IMR-90 (cell line): ENCODE measurements around the gene VEPH1. TPM values are rescaled to one million over a fixed set of nuclear protein-coding genes. Genes with fewer than 3 reads are reported as not detected.

Experiments
- ATAC-seq: fragments of 200-7000 bp; cut with Tn5 transposase; 2 replicates; pipeline ENCODE4 v1.9.1; 2020; ENCODE audit warnings: low read depth, mild to moderate bottlenecking, moderate library complexity
- BruUV-seq: library from RNA; stranded (reverse); fragments of 400-500 nt; replicated peaks from 2 replicates; lab custom pipeline; 2021; lab: Mats Ljungman, UMichigan
- CTCF ChIA-PET: fragments of 300-600 bp; formaldehyde crosslinking; extraction: SDS; loops from one replicate; lab custom pipeline; 2021; ENCODE audit warnings: antibody characterized with exemption; lab: Yijun Ruan, JAX
- POLR2A ChIA-PET: fragments of 300-600 bp; sonication (Branson Sonifier 250); formaldehyde crosslinking; loops from one replicate; lab custom pipeline; 2022; ENCODE audit warnings: antibody characterized with exemption; ENCODE audit not compliant: unreplicated experiment; lab: Charles Lee
- DNase-seq: peaks from one replicate; pipeline ENCODE4 v3.0.0; 2013
- H2AFZ ChIP-seq: replicated peaks from 2 replicates; pipeline ENCODE3; 2013; ENCODE audit warnings: low read length, mild to moderate bottlenecking; ENCODE audit not compliant: poor library complexity
- H2AK5ac ChIP-seq: 2 replicates; pipeline ENCODE4 v1.6.1; 2013; ENCODE audit warnings: low read depth, low read length, inconsistent platforms
- H2AK9ac ChIP-seq: replicated peaks from 2 replicates; pipeline ENCODE3; 2013; ENCODE audit warnings: mild to moderate bottlenecking, low read depth, low read length, moderate library complexity; ENCODE audit not compliant: poor library complexity
- H2BK120ac ChIP-seq: 2 replicates; pipeline ENCODE4 v1.6.1; 2013; ENCODE audit warnings: low read depth, low read length, inconsistent platforms
- H2BK15ac ChIP-seq: 3 replicates; pipeline ENCODE4 v1.6.1; 2013; ENCODE audit warnings: low read depth, low read length, inconsistent platforms
- H2BK20ac ChIP-seq: 2 replicates; pipeline ENCODE4 v1.6.1; 2013; ENCODE audit warnings: low read depth, mild to moderate bottlenecking, inconsistent platforms, low read length, moderate library complexity
- H2BK5ac ChIP-seq: 2 replicates; pipeline ENCODE4 v1.6.1; 2013; ENCODE audit warnings: mild to moderate bottlenecking, low read depth, low read length, inconsistent platforms; ENCODE audit not compliant: poor library complexity, severe bottlenecking
- H3K14ac ChIP-seq: replicated peaks from 2 replicates; pipeline ENCODE4 v1.6.1; 2013; ENCODE audit warnings: low read depth, low read length, inconsistent platforms
- H3K18ac ChIP-seq: 2 replicates; pipeline ENCODE4 v1.6.1; 2013; ENCODE audit warnings: low read depth, low read length, control low read depth
- H3K23ac ChIP-seq: 2 replicates; pipeline ENCODE4 v1.6.1; 2013; ENCODE audit warnings: low read depth, low read length, inconsistent platforms
- H3K27ac ChIP-seq: 2 replicates; pipeline ENCODE4 v1.5.1; 2013; ENCODE audit warnings: mild to moderate bottlenecking, control low read depth, low read length; ENCODE audit not compliant: insufficient read depth
- H3K27me3 ChIP-seq: 2 replicates; pipeline ENCODE4 v1.6.1; 2013; ENCODE audit warnings: low read length; ENCODE audit not compliant: control insufficient read depth, insufficient read depth
- H3K36me3 ChIP-seq: 2 replicates; pipeline ENCODE4 v1.6.1; 2013; ENCODE audit warnings: low read length, mixed read lengths; ENCODE audit not compliant: control insufficient read depth, insufficient read depth
- H3K4ac ChIP-seq: 2 replicates; pipeline ENCODE4 v1.6.1; 2013; ENCODE audit warnings: low read depth, low read length, inconsistent platforms
- H3K4me1 ChIP-seq: 2 replicates; pipeline ENCODE4 v1.6.1; 2013; ENCODE audit warnings: low read length, mixed read lengths; ENCODE audit not compliant: control insufficient read depth, insufficient read depth
- H3K4me2 ChIP-seq: 2 replicates; pipeline ENCODE4 v1.6.1; 2013; ENCODE audit warnings: low read depth, mild to moderate bottlenecking, control low read depth, low read length, moderate library complexity
- H3K4me3 ChIP-seq: 2 replicates; pipeline ENCODE4 v1.5.1; 2013; ENCODE audit warnings: low read depth, mild to moderate bottlenecking, control low read depth, low read length, moderate library complexity; ENCODE audit not compliant: insufficient read depth
- H3K56ac ChIP-seq: 2 replicates; pipeline ENCODE4 v1.6.1; 2013; ENCODE audit warnings: low read length, inconsistent platforms; ENCODE audit not compliant: insufficient read depth; ENCODE audit errors: extremely low read depth
- H3K79me1 ChIP-seq, 2 experiments: 2 replicates each; pipeline ENCODE4 v1.6.1; 2013; ENCODE audit warnings: low read length in 2 of 2, inconsistent platforms in 1 of 2, low read depth in 1 of 2
- H3K9ac ChIP-seq: 2 replicates; pipeline ENCODE4 v1.6.1; 2013; ENCODE audit warnings: low read depth, low read length, control low read depth
- H3K9me1 ChIP-seq: 2 replicates; pipeline ENCODE4 v1.6.1; 2013; ENCODE audit warnings: low read length, inconsistent platforms; ENCODE audit not compliant: insufficient read depth
- H3K9me3 ChIP-seq: 2 replicates; pipeline ENCODE4 v1.6.1; 2013; ENCODE audit warnings: low read length; ENCODE audit not compliant: control insufficient read depth, insufficient read depth
- H4K20me1 ChIP-seq: 2 replicates; pipeline ENCODE4 v1.6.1; 2013; ENCODE audit warnings: low read length, inconsistent platforms; ENCODE audit not compliant: insufficient read depth
- H4K5ac ChIP-seq: 2 replicates; pipeline ENCODE4 v1.6.1; 2013; ENCODE audit warnings: mild to moderate bottlenecking, low read depth, low read length, control low read depth
- H4K8ac ChIP-seq, 2 experiments: 2 replicates each; pipeline ENCODE4 v1.6.1; 2013; ENCODE audit warnings: low read depth in 2 of 2, low read length in 2 of 2, control low read depth in 1 of 2, inconsistent platforms in 1 of 2
- H4K91ac ChIP-seq: 2 replicates; pipeline ENCODE4 v1.6.1; 2013; ENCODE audit warnings: low read depth, low read length, inconsistent platforms; ENCODE audit not compliant: insufficient read depth
- BHLHE40 ChIP-seq: fragments of 150-350 bp; IDR thresholded peaks from 2 replicates; pipeline ENCODE4 v1.6.1; 2016; ENCODE audit warnings: mild to moderate bottlenecking, low read depth, low read length
- CEBPB ChIP-seq: IDR thresholded peaks from 2 replicates; pipeline ENCODE4 v1.6.1; 2012; ENCODE audit warnings: low read depth, low read length, improper control_type of control experiment
- CHD1 ChIP-seq: IDR thresholded peaks from 2 replicates; pipeline ENCODE4 v1.6.1; 2012; ENCODE audit warnings: low read depth, low read length, improper control_type of control experiment
- CTCF ChIP-seq: conservative IDR thresholded peaks from 2 replicates; pipeline ENCODE4 v1.5.1; 2012; ENCODE audit warnings: mild to moderate bottlenecking, low read depth, low read length, improper control_type of control experiment
- FOS ChIP-seq: fragments of 150-350 bp; IDR thresholded peaks from 2 replicates; pipeline ENCODE4 v1.6.1; 2016; ENCODE audit warnings: low read depth, low read length
- MAFK ChIP-seq: IDR thresholded peaks from 2 replicates; pipeline ENCODE4 v1.6.1; 2012; ENCODE audit warnings: low read depth, low read length, improper control_type of control experiment
- MAZ ChIP-seq: IDR thresholded peaks from 2 replicates; pipeline ENCODE4 v1.6.1; 2012; ENCODE audit warnings: low read depth, mild to moderate bottlenecking, low read length, improper control_type of control experiment, moderate library complexity, borderline replicate concordance
- MXI1 ChIP-seq: IDR thresholded peaks from 2 replicates; pipeline ENCODE4 v1.6.1; 2012; ENCODE audit warnings: low read depth, mild to moderate bottlenecking, low read length, moderate library complexity, borderline replicate concordance
- NFE2L2 ChIP-seq: fragments of 150-350 bp; IDR thresholded peaks from 2 replicates; pipeline ENCODE4 v1.6.1; 2016; ENCODE audit warnings: low read depth, mild to moderate bottlenecking, low read length
- POLR2A ChIP-seq: IDR thresholded peaks from 2 replicates; pipeline ENCODE4 v1.6.1; 2012; ENCODE audit warnings: mild to moderate bottlenecking, low read depth, low read length
- RAD21 ChIP-seq: IDR thresholded peaks from 2 replicates; pipeline ENCODE4 v1.6.1; 2012; ENCODE audit warnings: low read length, improper control_type of control experiment
- RFX5 ChIP-seq: IDR thresholded peaks from 2 replicates; pipeline ENCODE4 v1.8.0; 2012; ENCODE audit warnings: low read depth, mild to moderate bottlenecking, low read length, moderate library complexity
- SMC3 ChIP-seq: fragments of 150-350 bp; IDR thresholded peaks from 2 replicates; pipeline ENCODE4 v1.6.1; 2016; ENCODE audit warnings: low read depth, mild to moderate bottlenecking, antibody characterized with exemption, low read length, moderate library complexity
- WGBS, 2 experiments: methylation state at CpG; one replicate each; pipeline versions ENCODE4 v1.1.5 to v1.1.7; 2013; ENCODE audit warnings: missing lambda C conversion rate in 2 of 2; ENCODE audit not compliant: insufficient read length in 1 of 2; ENCODE audit errors: extremely low coverage in 2 of 2; 5-methylcytosine and 5-hydroxymethylcytosine counted together
- dilution Hi-C: fragments of 300-500 bp; cut with HindIII; formaldehyde crosslinking; loops from one replicate; pipeline ENCODE4 v1.14.3; 2018; ENCODE audit warnings: low sequenced_read_pairs; ENCODE audit not compliant: unreplicated experiment
- in situ Hi-C: fragments of 300-500 bp; cut with MboI; formaldehyde crosslinking; loops from 3 replicates; pipeline ENCODE4 v1.14.3; 2019; ENCODE audit warnings: low sequenced_read_pairs, inconsistent platforms, mixed read lengths
- intact Hi-C: fragments of 100-400 bp; cut with micrococcal nuclease; formaldehyde crosslinking; loops from 2 replicates; pipeline ENCODE4 v1.10.0; 2022
- polyA plus RNA-seq, 3 experiments: library from polyadenylated mRNA; depleted of rRNA; stranded (reverse); fragments of >200 nt; gene quantifications; 2 replicates each; pipeline ENCODE4 v1.2.3, GENCODE V29; 2012; ENCODE audit warnings: low replicate concordance in 1 of 3
- total RNA-seq: library from RNA; depleted of rRNA; stranded (reverse); fragments of >200 nt; gene quantifications from 2 replicates; pipeline ENCODE4 v1.2.3, GENCODE V29; 2012
- TF ChIP-seq, protein P1 (sequence below): fragments of 150-350 bp; IDR thresholded peaks from 2 replicates; pipeline ENCODE4 v1.6.1; 2016; ENCODE audit warnings: low read depth, mild to moderate bottlenecking, low read length, moderate library complexity, borderline replicate concordance
- TF ChIP-seq, protein P2 (sequence below): fragments of 150-350 bp; IDR thresholded peaks from 2 replicates; pipeline ENCODE4 v1.6.1; 2017; ENCODE audit warnings: mild to moderate bottlenecking, antibody characterized with exemption, low read length, low read depth

VEPH1 gene
- total and polyA plus RNA-seq, 2 of the 4 experiments (the other 2 are of a cell fraction): 30.5 to 130 TPM

DNA sequence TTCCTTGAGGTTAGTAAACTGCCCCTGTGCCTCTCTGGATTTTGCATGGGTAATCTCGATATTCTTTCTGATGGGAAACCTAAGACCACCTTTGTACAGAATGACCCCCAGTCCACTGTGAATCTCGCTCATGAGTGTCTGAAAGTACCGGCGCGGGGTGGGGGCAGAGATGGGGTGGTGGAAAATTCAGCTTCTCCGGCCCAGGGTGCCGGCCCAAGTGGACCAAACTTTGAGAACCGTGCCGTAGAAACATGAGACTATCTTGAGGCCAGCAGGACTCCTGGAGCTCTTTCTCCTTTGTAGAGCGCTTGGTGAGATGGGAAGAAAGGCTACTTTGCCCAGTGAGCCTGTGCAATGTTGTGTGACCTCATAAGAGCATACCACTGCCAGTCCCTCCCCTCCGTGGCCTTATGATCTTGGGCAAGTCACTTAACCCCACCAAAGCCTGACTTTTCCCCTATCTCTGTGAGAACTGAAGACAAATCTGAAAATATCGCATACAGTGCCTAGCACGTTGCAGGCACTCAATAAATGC, 40.4 kb upstream of the VEPH1 start:
- Histone ChIP-seq H2AFZ (peak overlapping the region; percentile 94), H3K79me1 (no peaks in the 10 kb centered on the region), H3K9me1 (peaks cover 3% of the 10 kb centered on the region), H2AK5ac (no peak overlapping the region), H3K9ac (0 out of 2 replicates have a peak overlapping the region, but pooled peaks have one; percentile 1), H2BK5ac (no peak overlapping the region), H3K9me3 (peaks cover 5% of the 10 kb centered on the region), H2BK120ac (peak overlapping the region; percentile 57; the same call in 1 of the 2 replicates), H4K20me1 (no peaks in the 10 kb centered on the region), H4K91ac (no peak overlapping the region), H4K5ac (peak overlapping the region; percentile 0; the same call in 1 of the 2 replicates), H3K23ac (no peak overlapping the region), H3K4ac (peak overlapping the region; percentile 52; the same call in 1 of the 2 replicates), H3K4me3 (peak overlapping the region; percentile 43), H2BK20ac (no peak overlapping the region), H3K14ac (no peak overlapping the region), H4K8ac (peak overlapping the region; percentile 24 to 77; a peak in 3 of 4 replicates), H3K36me3 (no peaks in the 10 kb centered on the region), H3K27ac (no peak overlapping the region), H3K4me2 (peak overlapping the region; percentile 73), H3K27me3 (no peaks in the 10 kb centered on the region), H2AK9ac (peak overlapping the region; percentile 0), H3K56ac (no peak overlapping the region), H3K18ac (no peak overlapping the region), H3K4me1 (peaks cover 3% of the 10 kb centered on the region; the same call in 1 of the 2 replicates), H2BK15ac (no peak overlapping the region; the same call in 2 of the 3 replicates)
- dilution Hi-C loops: no loop called here
- CTCF ChIA-PET: interaction anchor here (1.1 to 1.7 kb wide), 2 partner anchors 11 to 63 kb away, joined by 3 to 11 read pairs; no protein-coding TSS in a partner anchor
- intact Hi-C loops: no loop called here
- no CpG with 5 or more reads among the region's 13 CpGs for WGBS, 2 experiments
- no TSS peak for BruUV-seq
- in situ Hi-C loops: no loop called here
- DNase-seq: no peak
- POLR2A ChIA-PET: interaction anchor here (1.1 kb wide), 1 partner anchor 11 kb away, joined by 5 read pairs; no protein-coding TSS in a partner anchor
- ATAC-seq: no peak
- TF ChIP-seq, protein P1, sequence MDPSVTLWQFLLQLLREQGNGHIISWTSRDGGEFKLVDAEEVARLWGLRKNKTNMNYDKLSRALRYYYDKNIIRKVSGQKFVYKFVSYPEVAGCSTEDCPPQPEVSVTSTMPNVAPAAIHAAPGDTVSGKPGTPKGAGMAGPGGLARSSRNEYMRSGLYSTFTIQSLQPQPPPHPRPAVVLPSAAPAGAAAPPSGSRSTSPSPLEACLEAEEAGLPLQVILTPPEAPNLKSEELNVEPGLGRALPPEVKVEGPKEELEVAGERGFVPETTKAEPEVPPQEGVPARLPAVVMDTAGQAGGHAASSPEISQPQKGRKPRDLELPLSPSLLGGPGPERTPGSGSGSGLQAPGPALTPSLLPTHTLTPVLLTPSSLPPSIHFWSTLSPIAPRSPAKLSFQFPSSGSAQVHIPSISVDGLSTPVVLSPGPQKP: no peak
- TF ChIP-seq RAD21 (no peak), MAFK (no peak), CTCF (no peak), RFX5 (no peak), CHD1 (no peak), SMC3 (no peak), POLR2A (no peak), MXI1 (no peak), BHLHE40 (no peak), MAZ (no peak), FOS (no peak), NFE2L2 (no peak), CEBPB (no peak)
- TF ChIP-seq, protein P2, sequence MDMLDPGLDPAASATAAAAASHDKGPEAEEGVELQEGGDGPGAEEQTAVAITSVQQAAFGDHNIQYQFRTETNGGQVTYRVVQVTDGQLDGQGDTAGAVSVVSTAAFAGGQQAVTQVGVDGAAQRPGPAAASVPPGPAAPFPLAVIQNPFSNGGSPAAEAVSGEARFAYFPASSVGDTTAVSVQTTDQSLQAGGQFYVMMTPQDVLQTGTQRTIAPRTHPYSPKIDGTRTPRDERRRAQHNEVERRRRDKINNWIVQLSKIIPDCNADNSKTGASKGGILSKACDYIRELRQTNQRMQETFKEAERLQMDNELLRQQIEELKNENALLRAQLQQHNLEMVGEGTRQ: no peak
